Osteocyte (in vitro differentiated cells): ENCODE measurements around the gene HOXD13. TPM values are rescaled to one million over a fixed set of nuclear protein-coding genes. Genes with fewer than 3 reads are reported as not detected.

Source experiments
- DNase-seq: peaks from one replicate; pipeline ENCODE4 v3.0.0; 2021; ENCODE audit warnings: mixed read lengths; ENCODE audit not compliant: unreplicated experiment; ENCODE audit errors: extremely low spot score
- H3K27ac Mint-ChIP-seq: one replicate; pipeline ENCODE4 v1.8.0; 2021; ENCODE audit warnings: mild to moderate bottlenecking, mixed read lengths; ENCODE audit not compliant: unreplicated experiment
- H3K27me3 Mint-ChIP-seq: one replicate; pipeline ENCODE4 v1.8.0; 2021; ENCODE audit warnings: mixed read lengths; ENCODE audit not compliant: unreplicated experiment
- H3K36me3 Mint-ChIP-seq: one replicate; pipeline ENCODE4 v1.8.0; 2021; ENCODE audit warnings: mixed read lengths; ENCODE audit not compliant: unreplicated experiment
- H3K4me1 Mint-ChIP-seq: one replicate; pipeline ENCODE4 v1.8.0; 2021; ENCODE audit warnings: mixed read lengths; ENCODE audit not compliant: unreplicated experiment
- H3K4me3 Mint-ChIP-seq: one replicate; pipeline ENCODE4 v1.8.0; 2021; ENCODE audit warnings: mild to moderate bottlenecking, moderate library complexity, mixed read lengths; ENCODE audit not compliant: unreplicated experiment
- H3K9me3 Mint-ChIP-seq: one replicate; pipeline ENCODE4 v1.8.0; 2021; ENCODE audit warnings: mixed read lengths; ENCODE audit not compliant: unreplicated experiment
- CTCF ChIP-seq: fragments of 200-600 bp; sonication (generic); IDR thresholded peaks from 2 replicates; pipeline ENCODE4 v1.5.0; 2021; ENCODE audit warnings: antibody characterized with exemption, mild to moderate bottlenecking, moderate library complexity
- total RNA-seq: library from RNA; stranded (reverse); gene quantifications from 2 replicates; pipeline ENCODE4 v1.2.1, GENCODE V29; 2021

Gene HOXD13
- total RNA-seq, 1 donor from 2014 or later: not detected

GRCh38 chr2:176096243-176096985 lies 3.9 kb downstream of the HOXD13 start:
- no peak for DNase-seq
- no peaks in the 10 kb centered on the region for H3K9me3 Mint-ChIP-seq
- H3K4me3 Mint-ChIP-seq: peak overlapping the region; percentile 74
- TF ChIP-seq CTCF: no peak
- no peaks in the 10 kb centered on the region for H3K36me3 Mint-ChIP-seq
- H3K4me1 Mint-ChIP-seq: peaks cover 37% of the 10 kb centered on the region
- H3K27ac Mint-ChIP-seq: no peak overlapping the region
- H3K27me3 Mint-ChIP-seq: peaks cover 87% of the 10 kb centered on the region

GRCh38 chr2:176096986-176097819 lies 4.7 kb downstream of the HOXD13 start:
- peaks cover 30% of the 10 kb centered on the region for H3K4me1 Mint-ChIP-seq
- H3K9me3 Mint-ChIP-seq: no peaks in the 10 kb centered on the region
- H3K27me3 Mint-ChIP-seq: peaks cover 87% of the 10 kb centered on the region
- no peaks in the 10 kb centered on the region for H3K36me3 Mint-ChIP-seq
- peak overlapping the region; percentile 74 for H3K4me3 Mint-ChIP-seq
- H3K27ac Mint-ChIP-seq: no peak overlapping the region
- DNase-seq: peak; percentile 90
- TF ChIP-seq CTCF: peak; percentile 97

GRCh38 chr2:176097820-176098365 lies 5.4 kb downstream of the HOXD13 start:
- Mint-ChIP-seq H3K4me1 (peaks cover 30% of the 10 kb centered on the region), H3K27me3 (peaks cover 93% of the 10 kb centered on the region), H3K36me3 (no peaks in the 10 kb centered on the region), H3K4me3 (peak overlapping the region; percentile 74), H3K9me3 (no peaks in the 10 kb centered on the region), H3K27ac (no peak overlapping the region)
- DNase-seq: no peak
- no peak for TF ChIP-seq CTCF

- Mint-ChIP-seq H3K36me3 (no peaks in the 10 kb centered on the region), H3K4me1 (peaks cover 24% of the 10 kb centered on the region)
Observed at GRCh38 chr2:176098366-176099158, 6.0 kb downstream of the HOXD13 start.

More at GRCh38 chr2:176098366-176099158, 6.0 kb downstream of the HOXD13 start:
- no peak overlapping the region for H3K4me3 Mint-ChIP-seq
- no peak for TF ChIP-seq CTCF
- DNase-seq: peak; percentile 81
- peaks cover 94% of the 10 kb centered on the region for H3K27me3 Mint-ChIP-seq
- no peak overlapping the region for H3K27ac Mint-ChIP-seq
- no peaks in the 10 kb centered on the region for H3K9me3 Mint-ChIP-seq
